HG03095 (cell line): ENCODE measurements around the gene GLUL.

Experiments used
- ATAC-seq: cut with Tn5 transposase; IDR thresholded peaks from one replicate; pipeline ENCODE4 v1.9.1; 2021; ENCODE audit warnings: moderate library complexity; ENCODE audit not compliant: unreplicated experiment

The GLUL gene

DNA sequence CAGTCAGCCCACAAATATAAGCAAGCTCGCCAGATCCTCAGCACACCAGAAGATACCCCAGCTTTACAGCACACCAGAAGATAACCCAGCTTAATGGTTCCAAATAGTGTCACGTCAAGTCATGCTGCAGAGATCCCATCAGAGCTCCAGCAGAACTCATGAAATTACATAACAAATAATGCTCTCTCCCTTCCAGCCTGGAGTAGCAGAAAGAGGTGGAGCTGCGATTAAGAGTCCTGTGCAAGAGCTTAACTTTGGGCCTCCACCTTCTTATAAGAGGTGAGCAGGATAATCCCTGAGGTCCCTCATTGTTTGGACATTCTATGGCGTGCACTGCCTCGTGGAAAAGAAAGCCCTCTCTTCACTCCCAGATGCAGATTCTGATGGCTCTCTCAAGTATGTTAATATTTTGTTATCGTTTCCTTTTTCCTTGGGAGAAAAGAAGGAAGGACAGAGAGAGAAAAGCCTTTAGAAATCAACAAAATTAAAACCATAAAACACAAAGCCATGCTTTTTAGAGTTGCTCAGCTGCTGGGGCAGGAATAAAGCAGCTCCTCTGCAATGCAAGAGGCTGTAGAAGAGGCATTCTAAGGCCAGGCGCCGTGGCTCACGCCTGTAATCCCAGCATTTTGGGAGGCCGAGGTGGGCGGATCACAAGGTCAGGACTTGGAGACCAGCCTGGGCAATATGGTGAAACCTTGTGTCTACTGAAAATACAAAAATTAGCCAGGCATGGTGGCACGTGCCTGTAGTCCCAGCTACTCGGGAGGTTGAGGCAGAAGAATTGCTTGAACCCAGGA is 59.1 kb downstream of the GLUL start:
- no peak for ATAC-seq
